NCI-H2227 treated with DMSO at 0.1 percent for 48 hours (cell line): ENCODE data around the gene CCT8L2.
"Not testable (repeated sequence)": the region's sequence is repeated elsewhere in the genome, so short reads cannot be mapped to it uniquely, and the experiment has no call there.

Source experiments
- DNase-seq: peaks from one replicate; lab custom pipeline; 2025; lab: John Stamatoyannopoulos, UW

Gene CCT8L2

GRCh38 chr22:16592710-16593109, at the start of gene CCT8L2:
TSS of gene CCT8L2 (minus strand) at chr22:16592810. CDS start at chr22:16592550, 260 bp downstream.
- DNase-seq = not testable (repeated sequence)

- not testable (repeated sequence) for DNase-seq
Measured at GRCh38 chr22:16635442-16635841, 42.8 kb upstream of the CCT8L2 start.

DNA sequence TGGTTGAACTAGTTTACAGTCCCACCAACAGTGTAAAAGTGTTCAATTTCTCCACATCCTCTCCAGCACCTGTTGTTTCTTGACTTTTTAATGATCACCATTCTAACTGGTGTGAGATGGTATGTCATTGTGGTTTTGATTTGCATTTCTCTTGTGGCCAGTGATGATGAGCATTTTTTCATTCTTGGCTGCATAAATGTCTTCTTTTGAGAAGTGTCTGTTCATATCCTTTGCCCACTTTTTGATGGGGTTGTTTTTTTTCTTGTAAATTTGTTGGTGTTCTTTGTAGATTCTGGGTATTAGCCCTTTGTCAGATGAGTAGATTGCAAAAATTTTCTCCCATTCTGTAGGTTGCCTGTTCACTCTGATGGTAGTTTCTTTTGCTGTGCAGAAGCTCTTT, 41.5 kb upstream of the CCT8L2 start:
- DNase-seq = not testable (repeated sequence)

DNA sequence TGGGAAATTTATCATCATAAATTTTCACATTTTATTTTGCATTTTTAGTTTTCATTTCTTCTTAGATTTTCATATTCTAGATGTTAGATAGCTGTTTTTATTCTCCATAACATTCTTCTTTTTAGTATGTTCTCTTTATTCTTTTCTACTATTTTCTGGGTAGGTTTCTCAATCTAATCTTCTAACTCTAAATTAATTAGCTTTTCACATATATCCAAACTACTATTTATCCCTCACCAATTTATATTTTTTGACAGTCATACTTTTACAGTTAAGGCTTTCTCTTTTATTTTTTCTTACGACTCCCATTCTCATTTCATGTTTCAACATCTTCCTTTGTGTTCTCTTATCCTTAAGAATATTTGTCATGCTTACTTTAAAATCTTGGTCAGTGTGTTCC, 35.9 kb upstream of the CCT8L2 start:
- not testable (repeated sequence) for DNase-seq

GRCh38 chr22:16625018-16625417, 32.4 kb upstream of the CCT8L2 start:
- DNase-seq = not testable (repeated sequence)

DNA sequence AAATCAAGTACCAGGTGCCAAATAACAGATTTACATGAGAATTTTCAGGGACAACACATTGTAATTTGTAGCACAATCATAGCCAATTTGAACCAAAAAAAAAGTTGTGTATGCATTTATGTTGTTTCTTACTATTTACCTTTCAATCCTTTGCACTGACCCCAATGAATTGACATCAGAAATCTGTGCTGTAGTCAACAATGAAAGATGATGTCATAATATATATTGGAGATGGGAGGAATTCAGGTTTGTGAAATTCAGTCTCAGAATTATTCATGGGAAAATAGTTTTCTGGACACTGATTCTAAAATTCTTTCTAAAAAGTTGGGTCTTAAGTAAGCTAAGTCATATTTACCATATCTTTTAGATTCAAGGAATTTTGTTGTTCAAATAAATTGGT, 31.0 kb upstream of the CCT8L2 start:
- not testable (repeated sequence) for DNase-seq

DNA sequence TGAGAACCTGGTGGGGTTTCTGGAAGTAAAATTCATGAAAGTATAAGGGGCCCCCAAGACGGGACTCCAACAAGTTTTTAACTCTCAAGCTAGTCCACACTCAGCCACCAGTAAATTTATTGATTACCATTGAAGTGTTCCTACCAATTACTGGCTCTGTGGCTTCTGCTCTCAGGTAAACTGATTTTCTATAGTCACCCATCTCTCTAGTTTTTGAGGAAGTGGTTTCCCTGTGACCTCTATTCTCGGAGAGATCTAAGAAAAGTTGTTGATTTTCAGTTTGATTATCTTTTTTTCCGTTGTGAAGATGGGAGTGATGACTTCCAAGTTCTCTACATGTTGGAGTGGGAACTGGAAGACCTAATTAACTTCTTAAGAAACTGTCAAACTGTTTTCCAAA, 24.9 kb upstream of the CCT8L2 start:
- DNase-seq = not testable (repeated sequence)

GRCh38 chr22:16616390-16616938, 23.9 kb upstream of the CCT8L2 start:
- DNase-seq = not testable (repeated sequence)

DNA sequence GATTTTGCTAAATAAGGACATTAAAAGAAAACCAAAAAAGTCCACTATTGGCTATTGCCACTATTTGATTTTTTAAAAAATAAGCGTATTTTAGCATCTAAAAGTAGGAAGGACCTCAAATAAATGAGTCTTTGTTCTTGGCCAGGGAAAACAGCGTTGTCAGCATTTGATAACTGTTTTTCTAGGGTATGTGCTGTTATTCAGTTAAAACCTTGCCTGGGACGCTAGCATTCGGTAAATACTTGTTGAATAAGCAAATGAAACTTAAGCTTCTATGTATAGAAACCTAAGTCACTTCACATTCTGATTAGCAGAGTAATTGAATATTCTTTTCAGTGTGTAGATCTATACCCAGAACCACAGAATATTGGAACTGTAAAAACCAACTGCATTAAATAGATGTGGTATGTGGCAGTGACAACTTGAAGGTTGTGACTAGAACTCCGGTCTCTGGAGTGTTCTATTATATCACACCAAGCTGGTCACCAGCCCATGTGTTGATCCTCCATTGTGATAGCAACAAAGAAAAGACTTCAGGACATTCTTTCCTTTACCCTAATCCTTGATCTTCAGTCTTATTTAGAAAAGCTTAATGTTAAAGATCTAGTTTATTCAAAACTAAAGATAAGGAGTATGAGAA, 23.1 kb upstream of the CCT8L2 start:
- not testable (repeated sequence) for DNase-seq

DNA sequence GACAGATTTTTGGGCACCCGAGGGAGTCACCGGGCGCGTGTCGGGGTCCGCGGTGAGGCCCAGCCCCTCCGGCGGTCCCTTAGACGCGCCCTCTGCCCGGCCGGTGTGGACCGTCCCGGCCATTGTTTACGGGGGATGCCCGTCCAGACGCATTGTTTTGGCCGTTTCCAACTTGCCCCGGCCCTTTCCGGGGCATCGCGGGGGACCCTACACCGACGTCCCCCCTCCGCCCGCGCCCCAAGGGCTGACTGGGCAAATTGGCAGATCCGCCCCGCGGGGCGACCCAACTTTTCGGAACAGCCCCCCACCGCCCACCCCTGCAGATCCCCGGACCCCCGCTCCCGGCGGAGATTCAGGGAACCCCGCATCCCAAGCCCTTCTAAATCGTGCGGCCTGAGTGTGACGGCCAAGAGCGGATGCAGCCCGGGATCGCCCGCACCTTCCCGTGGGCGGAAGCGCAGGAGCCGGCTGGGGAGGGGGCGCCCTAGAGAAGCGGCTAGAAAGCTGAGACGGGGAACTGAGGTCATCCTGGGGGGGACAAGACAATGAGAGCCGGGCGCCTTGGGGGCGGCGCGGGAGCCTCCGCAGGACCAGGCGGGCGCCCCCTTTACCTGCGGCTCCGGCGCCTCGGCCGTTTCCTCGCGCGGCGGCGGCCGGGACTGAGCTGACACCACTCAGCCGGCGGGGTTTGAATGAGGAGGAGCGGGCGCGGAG, 17.1 kb upstream of the CCT8L2 start:
- no peak for DNase-seq

DNA sequence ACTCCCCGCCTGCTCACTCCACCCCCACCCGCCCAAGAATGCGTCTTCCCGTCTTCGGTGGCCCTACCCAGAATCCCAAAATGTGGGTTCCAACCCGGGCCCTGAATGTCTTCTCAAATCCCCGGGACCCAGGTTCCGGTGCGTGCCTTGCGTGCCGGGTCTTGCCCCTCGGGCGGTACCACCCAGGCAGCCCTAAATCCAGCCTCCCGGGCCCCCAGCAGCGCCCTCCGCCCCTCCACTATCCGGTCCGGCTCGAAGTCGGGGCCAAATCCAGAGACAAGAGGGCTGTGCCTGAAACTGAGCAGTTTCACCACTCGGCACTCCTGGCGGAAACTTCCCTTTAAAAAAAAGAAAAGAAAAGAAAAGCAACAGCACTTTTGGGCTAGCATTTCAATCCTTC, 16.3 kb upstream of the CCT8L2 start:
- no peak for DNase-seq

GRCh38 chr22:16604257-16604998, 11.8 kb upstream of the CCT8L2 start:
- not testable (repeated sequence) for DNase-seq

GRCh38 chr22:16603770-16604242, 11.2 kb upstream of the CCT8L2 start:
- not testable (repeated sequence) for DNase-seq

GRCh38 chr22:16603448-16603768, 10.8 kb upstream of the CCT8L2 start:
- DNase-seq = no peak

DNA sequence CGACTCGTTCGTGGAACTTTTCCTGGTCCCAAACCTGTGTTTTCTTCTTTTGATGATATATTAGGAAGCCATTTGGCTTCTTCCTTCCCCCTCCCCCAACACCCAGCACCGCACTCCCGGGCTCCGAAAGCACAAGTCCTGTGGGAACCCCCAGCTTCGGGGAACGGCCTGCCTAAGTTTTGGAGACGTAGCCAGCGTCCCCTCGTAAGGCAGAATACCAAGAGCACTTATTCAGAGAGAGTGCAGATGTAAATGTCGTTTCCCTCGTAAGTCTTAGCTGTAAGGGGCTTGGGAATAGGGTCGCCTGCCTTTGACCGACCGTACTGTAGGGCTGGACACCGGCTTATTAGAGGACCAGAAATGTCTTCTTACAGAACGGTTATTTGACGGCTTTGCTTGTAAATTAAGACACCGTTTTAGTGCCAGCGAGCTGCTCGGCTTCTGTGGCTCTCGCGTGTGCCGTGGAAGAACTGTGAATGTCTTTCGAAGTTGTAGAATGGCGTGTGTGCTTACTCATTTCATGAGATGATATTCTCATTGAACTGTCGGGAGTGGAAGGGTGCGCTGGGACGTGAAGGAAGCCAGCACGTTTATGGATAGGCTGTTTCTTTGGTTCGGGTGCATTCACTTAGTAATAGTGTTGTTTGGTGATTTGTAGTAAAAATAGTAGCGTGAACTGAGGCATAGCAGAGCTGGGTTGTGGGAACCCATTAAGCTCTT, 10.3 kb upstream of the CCT8L2 start:
- DNase-seq = not testable (repeated sequence)

- DNase-seq = not testable (repeated sequence)
Measured at GRCh38 chr22:16602224-16602727, 9.7 kb upstream of the CCT8L2 start.

DNA sequence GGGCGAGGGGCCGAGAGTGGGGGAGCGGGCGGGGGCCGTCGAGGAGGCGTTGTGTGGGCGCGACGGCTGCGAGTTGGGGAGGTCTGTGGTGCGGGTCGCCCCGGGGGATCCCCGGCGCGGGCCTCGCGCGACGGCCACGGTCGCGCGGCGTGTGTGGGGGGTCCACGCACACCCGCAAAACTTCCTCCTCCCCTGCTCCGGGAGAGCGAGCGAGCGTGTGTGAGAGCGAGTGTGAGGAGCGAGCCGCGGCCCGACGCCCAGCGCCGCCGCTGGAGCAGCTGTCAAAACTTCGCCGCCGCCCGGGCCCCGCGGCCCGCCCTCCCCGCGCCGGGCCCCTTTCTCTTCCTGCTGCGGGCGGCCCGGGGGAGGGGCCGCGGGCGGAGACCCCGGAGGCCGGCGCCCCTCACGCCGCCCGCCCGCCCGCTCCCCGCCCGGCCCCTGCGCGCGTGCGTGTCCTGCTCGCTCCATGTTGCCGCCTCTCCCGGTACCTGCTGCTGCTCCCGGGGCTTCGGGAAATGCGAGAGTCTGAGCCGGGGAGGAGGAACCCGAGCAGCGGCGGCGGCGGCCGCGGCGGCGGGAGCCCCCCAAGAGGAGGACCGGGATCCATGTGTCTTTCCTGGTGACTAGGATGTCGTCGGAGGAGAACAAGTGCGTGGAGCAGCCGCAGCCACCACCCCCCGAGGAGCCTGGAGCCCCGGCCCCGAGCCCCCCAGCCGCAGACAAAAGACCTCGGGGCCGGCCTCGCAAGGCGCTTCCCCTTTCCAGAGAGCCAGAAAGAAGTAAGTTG, 9.0 kb upstream of the CCT8L2 start:
- no peak for DNase-seq

DNA sequence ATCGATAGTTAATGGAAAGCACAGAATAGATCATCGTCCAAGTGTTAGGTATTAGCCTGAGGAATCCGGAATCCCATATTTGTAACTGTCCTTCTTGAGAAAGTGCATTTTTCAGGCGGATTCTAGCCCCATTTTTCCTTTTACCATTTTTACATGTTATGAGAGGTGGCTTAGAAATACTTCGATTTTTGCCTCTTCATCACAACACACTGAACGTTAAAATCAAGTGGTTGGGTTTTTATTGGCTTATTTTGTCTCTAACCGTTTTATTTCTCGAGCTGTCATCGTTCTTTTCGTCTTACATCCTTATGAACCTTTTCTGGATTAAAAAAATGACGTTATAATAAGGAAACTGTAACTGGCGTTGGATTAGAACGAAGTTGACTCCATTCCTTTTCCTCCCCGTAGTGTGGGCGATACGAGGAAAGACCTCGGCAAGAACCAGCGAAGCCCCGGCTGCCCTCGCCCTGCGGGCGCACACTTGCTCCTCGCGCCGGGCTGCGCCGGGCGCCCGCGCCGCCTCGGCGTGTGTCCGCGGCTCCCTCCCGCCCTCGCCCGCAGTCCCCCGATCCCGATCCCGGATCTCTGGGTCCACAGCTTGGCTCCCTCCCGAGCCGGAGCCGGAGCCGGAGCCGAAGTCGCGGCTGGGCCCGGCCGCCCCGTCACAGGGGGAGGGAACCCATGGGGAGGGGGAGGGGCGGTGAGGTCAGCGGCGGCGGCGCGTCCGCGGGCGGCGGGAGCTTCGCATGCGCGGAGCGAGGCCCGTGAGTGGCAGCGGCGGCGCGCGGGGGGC, 8.2 kb upstream of the CCT8L2 start:
- not testable (repeated sequence) for DNase-seq

DNA sequence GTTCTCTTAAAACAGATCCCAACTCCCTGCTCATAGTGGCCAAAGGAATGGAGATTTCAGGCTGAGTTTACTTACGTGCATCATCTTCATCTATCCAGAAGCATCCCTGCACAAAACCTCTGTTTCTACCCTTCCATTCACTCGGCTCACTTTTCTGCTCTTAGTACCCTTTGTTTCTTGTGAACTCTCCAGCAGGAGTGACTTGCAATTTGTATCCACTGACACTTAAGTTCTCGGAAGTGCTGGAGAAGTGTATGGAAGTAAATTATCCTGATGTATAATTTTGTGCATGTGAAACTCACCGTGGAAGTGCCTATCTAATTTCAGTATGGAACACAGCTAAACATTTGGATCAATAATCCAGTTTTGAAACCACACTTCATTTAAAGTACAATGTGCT, 7.0 kb upstream of the CCT8L2 start:
- DNase-seq = not testable (repeated sequence)

GRCh38 chr22:16595251-16595650, 2.6 kb upstream of the CCT8L2 start:
- DNase-seq = not testable (repeated sequence)
